Right atrium auricular region (tissue), 2 donors: ENCODE results near the gene PAX5. TPM values are rescaled to one million over a fixed set of nuclear protein-coding genes. Genes with fewer than 3 reads are reported as not detected.

Source experiments
- DNase-seq: peaks from one replicate; pipeline ENCODE4 v3.0.0-alpha.2; 2019; ENCODE audit warnings: low spot score
- H3K27ac ChIP-seq, 2 donors: fragments of 200-600 bp; sonication (generic); 1 replicate in 1 of 2; 2 replicates in 1 of 2; pipeline ENCODE4 v1.5.1; 2016 to 2019
- H3K27me3 ChIP-seq, 2 donors: fragments of 200-600 bp; sonication (generic); one replicate each; pipeline versions ENCODE4 v1.5.1 to v1.6.0; 2017 to 2019
- H3K36me3 ChIP-seq: fragments of 200-600 bp; sonication (generic); one replicate; pipeline ENCODE4 v1.5.1; 2016
- H3K4me1 ChIP-seq, 2 donors: fragments of 200-600 bp; sonication (generic); one replicate each; pipeline versions ENCODE4 v1.5.1 to v1.6.0; 2017 to 2019
- H3K4me3 ChIP-seq, 2 donors: fragments of 200-600 bp; sonication (generic); 1 replicate in 1 of 2; 2 replicates in 1 of 2; pipeline ENCODE4 v1.5.1; 2017 to 2019; ENCODE audit warnings: mild to moderate bottlenecking in 1 of 2, moderate library complexity in 1 of 2
- H3K9me3 ChIP-seq, 2 donors: fragments of 200-600 bp; sonication (generic); one replicate each; pipeline ENCODE4 v1.5.1; 2019
- total RNA-seq, 2 donors: library from RNA; depleted of rRNA; stranded (reverse); fragments of >200 nt; gene quantifications; one replicate each; pipeline ENCODE4 v1.1.0, GENCODE V29; 2016
- TF ChIP-seq, protein P1 (sequence below), 2 donors: fragments of 200-600 bp; sonication (generic); IDR thresholded peaks; one replicate each; pipeline ENCODE4 v1.5.1; 2019; ENCODE audit warnings: antibody characterized with exemption in 2 of 2

Gene PAX5
- total RNA-seq, 2 donors from 2014 or later, result 0.59 TPM; not detected in 1

- H3K4me1 ChIP-seq, result no peaks in the 10 kb centered on the region
- no peak for DNase-seq
- no peaks in the 10 kb centered on the region for H3K27me3 ChIP-seq
- H3K4me3 ChIP-seq, result no peak overlapping the region
- no peak overlapping the region for H3K27ac ChIP-seq
- no peaks in the 10 kb centered on the region for H3K36me3 ChIP-seq
- TF ChIP-seq, protein P1, sequence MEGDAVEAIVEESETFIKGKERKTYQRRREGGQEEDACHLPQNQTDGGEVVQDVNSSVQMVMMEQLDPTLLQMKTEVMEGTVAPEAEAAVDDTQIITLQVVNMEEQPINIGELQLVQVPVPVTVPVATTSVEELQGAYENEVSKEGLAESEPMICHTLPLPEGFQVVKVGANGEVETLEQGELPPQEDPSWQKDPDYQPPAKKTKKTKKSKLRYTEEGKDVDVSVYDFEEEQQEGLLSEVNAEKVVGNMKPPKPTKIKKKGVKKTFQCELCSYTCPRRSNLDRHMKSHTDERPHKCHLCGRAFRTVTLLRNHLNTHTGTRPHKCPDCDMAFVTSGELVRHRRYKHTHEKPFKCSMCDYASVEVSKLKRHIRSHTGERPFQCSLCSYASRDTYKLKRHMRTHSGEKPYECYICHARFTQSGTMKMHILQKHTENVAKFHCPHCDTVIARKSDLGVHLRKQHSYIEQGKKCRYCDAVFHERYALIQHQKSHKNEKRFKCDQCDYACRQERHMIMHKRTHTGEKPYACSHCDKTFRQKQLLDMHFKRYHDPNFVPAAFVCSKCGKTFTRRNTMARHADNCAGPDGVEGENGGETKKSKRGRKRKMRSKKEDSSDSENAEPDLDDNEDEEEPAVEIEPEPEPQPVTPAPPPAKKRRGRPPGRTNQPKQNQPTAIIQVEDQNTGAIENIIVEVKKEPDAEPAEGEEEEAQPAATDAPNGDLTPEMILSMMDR (IDR thresholded peaks at IDR 0.05), result no peak
- H3K9me3 ChIP-seq, result no peaks in the 10 kb centered on the region
These were observed 191.2 kb downstream of the PAX5 start for GRCh38 chr9:36842560-36843530.

GRCh38 chr9:36840898-36841536 lies 193.1 kb downstream of the PAX5 start:
- Histone ChIP-seq H3K36me3 (no peaks in the 10 kb centered on the region), H3K4me3 (no peak overlapping the region), H3K9me3 (no peaks in the 10 kb centered on the region), H3K27ac (no peak overlapping the region), H3K4me1 (no peaks in the 10 kb centered on the region), H3K27me3 (no peaks in the 10 kb centered on the region)
- TF ChIP-seq, protein P1 (IDR thresholded peaks at IDR 0.05), result no peak
- DNase-seq, result no peak

DNA sequence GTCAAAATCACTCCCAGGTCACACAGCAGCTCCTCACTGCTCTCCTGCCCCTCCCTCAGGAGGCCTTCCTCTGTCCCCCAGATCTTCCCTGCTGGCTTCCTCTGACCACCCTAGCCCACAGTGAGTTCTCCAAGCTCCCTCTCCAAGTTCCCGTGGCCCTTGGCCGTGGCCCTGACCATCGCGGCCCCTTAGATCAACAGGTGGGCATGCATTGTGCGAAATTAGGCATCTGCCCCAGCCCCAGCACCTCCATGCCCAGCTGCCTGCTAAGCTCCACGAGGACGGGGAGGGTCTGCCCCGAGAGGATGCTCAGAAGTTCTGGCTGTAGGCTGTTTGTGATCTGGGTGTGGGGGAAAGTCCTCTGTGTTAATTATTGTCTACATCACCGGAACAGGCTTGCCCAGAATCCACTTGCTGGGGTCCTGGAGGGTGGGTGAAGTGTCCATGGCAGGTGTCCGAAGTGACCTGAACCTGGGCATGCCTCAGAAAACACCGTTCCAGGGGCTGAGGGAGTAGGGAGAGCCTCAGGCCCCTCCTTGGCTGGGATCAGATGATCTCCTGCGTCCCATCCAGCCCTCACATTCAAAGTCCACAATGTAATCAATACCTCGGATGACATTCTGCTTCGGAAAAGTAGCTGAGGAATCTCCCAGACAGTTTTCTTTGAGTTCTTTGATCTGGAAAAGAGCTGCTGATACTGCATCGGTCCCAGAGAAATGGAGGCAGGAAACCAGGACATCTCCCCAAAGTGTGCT lies 194.8 kb downstream of the PAX5 start:
- Histone ChIP-seq H3K4me1 (no peaks in the 10 kb centered on the region), H3K9me3 (no peaks in the 10 kb centered on the region), H3K27me3 (no peaks in the 10 kb centered on the region), H3K27ac (no peak overlapping the region), H3K36me3 (no peaks in the 10 kb centered on the region), H3K4me3 (no peak overlapping the region)
- TF ChIP-seq, protein P1 (IDR thresholded peaks at IDR 0.05), result no peak
- DNase-seq, result no peak

DNA sequence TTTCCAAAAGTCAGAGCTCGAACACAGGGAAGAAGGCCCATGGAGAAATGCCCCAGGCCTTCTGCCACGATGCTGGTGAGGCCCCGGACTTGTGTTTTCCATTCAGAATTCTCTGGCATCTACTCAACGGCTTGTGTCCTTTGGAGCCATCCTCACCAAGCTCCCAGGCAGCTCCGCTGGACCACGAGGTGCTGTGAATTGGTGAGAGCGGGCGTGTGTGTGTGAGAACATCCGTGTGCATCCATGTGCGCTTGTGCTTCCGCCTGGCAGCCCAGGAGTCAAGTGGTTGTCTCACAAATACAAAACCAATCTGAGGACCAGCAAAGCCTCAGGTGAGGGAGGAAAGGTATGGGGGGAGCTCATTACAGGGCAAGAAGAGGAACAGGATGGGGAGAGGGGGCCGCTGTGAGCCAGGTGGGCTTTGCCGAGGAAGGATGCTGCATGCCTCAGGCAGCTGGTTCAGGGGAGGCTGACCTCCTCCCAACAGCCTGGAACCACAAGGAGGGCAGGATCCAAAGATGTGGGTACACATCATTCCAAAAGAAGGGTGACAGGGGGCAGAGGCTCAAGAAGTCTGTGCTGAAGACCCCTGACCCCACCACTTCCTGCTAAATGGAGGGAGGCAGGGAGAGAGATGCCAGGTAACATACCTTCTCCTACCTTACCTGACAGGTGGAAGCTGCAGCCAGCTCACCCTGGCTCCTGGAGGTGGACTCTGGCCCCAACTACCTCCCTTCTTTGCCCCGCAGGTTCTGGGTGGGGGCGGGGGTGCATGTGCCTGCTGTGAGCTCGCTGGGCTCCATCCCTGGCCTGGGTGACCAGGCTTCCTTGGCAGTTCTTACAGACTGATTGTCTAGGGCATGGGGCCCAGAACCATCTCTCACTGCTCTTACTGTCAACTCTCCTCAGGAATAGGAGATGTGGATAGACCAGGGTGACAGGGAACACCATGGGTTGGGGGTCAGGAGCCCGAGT lies 196.3 kb downstream of the PAX5 start:
- Histone ChIP-seq H3K36me3 (no peaks in the 10 kb centered on the region), H3K27me3 (no peaks in the 10 kb centered on the region), H3K4me3 (no peak overlapping the region), H3K27ac (no peak overlapping the region), H3K9me3 (no peaks in the 10 kb centered on the region), H3K4me1 (no peaks in the 10 kb centered on the region)
- TF ChIP-seq, protein P1 (IDR thresholded peaks at IDR 0.05), result no peak
- no peak for DNase-seq

DNA sequence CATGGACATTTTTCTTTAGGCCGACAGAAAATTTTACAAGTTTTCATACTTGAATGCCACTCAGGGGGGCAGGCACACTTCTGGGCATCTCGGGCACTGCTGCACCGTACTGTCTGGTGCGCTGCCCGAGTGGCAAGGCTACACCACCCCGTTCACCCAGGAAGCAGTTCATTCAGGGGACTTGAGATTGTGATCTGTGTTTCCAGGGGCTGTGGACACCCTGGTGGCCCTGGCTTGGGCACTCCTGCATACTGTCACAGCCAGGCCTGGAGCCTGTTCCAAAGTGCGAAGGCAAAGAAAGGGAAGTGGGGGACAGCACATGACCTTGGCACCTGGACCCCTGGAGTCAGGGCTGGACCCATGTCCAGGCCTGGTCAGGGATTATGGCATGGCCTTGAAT lies 197.6 kb downstream of the PAX5 start:
- Histone ChIP-seq H3K27ac (no peak overlapping the region), H3K9me3 (no peaks in the 10 kb centered on the region), H3K4me1 (no peaks in the 10 kb centered on the region), H3K27me3 (no peaks in the 10 kb centered on the region), H3K36me3 (no peaks in the 10 kb centered on the region), H3K4me3 (no peak overlapping the region)
- TF ChIP-seq, protein P1 (IDR thresholded peaks at IDR 0.05), result no peak
- DNase-seq, result no peak
